Ovary (tissue), 3 donors: ENCODE data around the gene TMEM235.

Experiments used
- EP300 ChIP-seq: sonication (generic); formaldehyde crosslinking; IDR thresholded peaks from one replicate; pipeline ENCODE4 v1.6.1; 2017; ENCODE audit warnings: antibody characterized with exemption
- POLR2A ChIP-seq: fragments of 450-650 bp; IDR thresholded peaks from one replicate; pipeline ENCODE4 v1.6.1; 2017; ENCODE audit warnings: antibody characterized with exemption, mild to moderate bottlenecking, moderate library complexity
- TF ChIP-seq, protein P1 (sequence below), 3 donors: fragments of 450-650 bp in 2 of 3; fragments of 200-600 bp in 1 of 3; IDR thresholded peaks; one replicate each; pipeline versions ENCODE4 v1.5.1 to v1.8.0; 2016 to 2022; ENCODE audit warnings: antibody characterized with exemption in 3 of 3, mild to moderate bottlenecking in 1 of 3
- donor health status: DM: no; HTN: no; CAD: no.

DNA sequence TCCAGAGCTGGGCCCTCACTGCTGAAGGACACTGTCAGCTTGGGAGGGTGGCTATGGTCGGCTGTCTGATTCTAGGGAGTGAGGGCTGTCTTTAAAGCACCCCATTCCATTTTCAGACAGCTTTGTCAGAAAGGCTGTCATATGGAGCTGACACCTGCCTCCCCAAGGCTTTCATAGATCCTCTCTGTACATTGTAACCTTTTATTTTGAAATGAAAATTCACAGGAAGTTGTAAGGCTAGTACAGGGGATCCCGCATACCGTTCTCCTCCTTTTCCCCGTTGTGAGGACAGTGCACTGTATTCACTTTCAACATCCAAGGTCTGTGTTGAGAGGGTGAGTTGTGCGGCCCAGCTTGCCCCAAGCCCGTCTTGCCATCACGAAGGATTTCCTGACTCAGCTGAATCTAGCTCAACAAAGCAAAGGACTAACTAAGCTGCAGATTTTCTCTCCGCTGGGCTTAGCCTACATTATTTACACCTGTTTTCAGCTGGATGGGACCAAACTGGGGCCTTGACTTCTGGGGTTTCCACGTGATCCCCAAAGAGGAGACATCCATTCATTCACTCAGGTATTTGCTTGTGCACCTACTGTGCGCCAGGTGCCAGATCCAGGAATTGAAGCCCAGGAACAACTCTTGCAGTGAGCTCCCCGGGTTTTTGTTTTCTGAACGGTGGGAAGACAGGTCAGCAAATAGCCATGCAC, 5.2 kb upstream of the TMEM235 start:
- TF ChIP-seq, protein P1, sequence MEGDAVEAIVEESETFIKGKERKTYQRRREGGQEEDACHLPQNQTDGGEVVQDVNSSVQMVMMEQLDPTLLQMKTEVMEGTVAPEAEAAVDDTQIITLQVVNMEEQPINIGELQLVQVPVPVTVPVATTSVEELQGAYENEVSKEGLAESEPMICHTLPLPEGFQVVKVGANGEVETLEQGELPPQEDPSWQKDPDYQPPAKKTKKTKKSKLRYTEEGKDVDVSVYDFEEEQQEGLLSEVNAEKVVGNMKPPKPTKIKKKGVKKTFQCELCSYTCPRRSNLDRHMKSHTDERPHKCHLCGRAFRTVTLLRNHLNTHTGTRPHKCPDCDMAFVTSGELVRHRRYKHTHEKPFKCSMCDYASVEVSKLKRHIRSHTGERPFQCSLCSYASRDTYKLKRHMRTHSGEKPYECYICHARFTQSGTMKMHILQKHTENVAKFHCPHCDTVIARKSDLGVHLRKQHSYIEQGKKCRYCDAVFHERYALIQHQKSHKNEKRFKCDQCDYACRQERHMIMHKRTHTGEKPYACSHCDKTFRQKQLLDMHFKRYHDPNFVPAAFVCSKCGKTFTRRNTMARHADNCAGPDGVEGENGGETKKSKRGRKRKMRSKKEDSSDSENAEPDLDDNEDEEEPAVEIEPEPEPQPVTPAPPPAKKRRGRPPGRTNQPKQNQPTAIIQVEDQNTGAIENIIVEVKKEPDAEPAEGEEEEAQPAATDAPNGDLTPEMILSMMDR (IDR thresholded peaks at IDR 0.05), result no peak
- TF ChIP-seq EP300 (no peak), POLR2A (no peak)
